ENCODE data around the gene ADGRG1. TPM values are rescaled to one million over a fixed set of nuclear protein-coding genes. Genes with fewer than 3 reads are reported as not detected.

Gene ADGRG1
- total RNA-seq, 1 donor from 2014 or later: 3.9 TPM

DNA sequence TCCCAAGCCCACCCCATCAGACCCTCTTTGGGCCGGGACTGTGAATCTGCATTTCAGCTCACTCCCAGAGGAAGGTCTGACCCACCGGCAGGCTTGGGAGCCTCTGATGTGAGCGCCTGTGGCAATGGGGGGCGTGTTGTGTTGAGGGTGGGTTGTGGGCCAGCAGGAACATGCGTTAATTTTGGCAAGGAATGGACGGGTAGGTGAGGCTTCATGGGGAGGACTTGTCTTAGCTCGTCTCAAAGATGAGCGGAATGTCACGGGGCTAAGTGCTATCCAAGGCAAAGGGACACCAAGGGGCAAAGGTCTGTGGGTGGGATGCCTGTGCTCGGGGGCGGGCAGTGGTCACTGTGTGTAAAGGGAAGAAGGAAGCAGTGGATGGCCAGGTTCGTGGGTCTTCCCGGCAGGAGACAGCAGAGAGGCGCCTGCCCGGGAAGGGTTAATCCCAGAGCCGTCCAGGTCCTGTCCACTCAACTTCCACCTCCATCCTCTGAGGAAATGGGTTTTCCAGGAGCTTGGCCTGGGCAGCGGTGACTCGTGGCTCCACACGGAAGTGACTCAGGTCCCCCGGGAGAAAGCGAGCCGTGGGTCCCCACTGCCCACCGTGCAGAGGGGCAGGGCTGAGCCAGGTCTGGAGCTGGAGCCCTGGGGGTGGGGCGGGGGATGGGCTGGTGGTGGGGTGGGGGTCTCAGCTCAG lies 17.4 kb downstream of the ADGRG1 start:
- intact Hi-C loops (cut with micrococcal nuclease): no loop called here

DNA sequence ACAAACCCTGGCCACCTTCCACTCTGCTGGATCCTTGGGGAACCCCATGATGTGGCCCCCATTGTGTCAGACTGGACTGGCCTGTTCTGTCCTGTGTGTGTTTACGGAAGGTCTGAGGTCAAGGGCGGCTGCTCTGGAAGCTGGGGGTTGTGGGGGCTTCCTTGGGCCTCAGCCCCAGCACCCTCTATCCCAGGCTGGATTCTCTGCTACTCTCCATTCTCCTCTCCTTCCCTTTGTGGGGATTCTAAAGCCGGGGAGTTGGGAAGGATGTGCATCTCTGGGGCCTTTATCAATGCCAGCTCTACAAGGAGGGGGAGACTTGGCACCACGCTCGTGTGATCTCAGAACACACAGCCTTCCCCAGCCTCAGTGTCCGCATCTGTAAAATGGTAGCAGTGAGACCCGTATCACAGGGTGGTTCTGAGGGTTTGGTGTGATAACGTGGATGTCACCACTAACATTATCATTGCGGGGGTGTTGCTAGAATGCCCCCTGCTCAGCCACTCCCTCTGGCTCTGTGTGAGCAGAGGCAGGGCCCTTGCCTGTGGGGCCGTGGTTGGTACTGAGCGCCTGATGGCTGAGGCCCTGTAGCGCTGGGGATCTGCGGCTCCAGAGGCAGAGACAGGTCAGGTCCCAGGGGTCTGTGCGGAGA lies 18.1 kb downstream of the ADGRG1 start:
- intact Hi-C loops (cut with micrococcal nuclease): no loop called here

DNA sequence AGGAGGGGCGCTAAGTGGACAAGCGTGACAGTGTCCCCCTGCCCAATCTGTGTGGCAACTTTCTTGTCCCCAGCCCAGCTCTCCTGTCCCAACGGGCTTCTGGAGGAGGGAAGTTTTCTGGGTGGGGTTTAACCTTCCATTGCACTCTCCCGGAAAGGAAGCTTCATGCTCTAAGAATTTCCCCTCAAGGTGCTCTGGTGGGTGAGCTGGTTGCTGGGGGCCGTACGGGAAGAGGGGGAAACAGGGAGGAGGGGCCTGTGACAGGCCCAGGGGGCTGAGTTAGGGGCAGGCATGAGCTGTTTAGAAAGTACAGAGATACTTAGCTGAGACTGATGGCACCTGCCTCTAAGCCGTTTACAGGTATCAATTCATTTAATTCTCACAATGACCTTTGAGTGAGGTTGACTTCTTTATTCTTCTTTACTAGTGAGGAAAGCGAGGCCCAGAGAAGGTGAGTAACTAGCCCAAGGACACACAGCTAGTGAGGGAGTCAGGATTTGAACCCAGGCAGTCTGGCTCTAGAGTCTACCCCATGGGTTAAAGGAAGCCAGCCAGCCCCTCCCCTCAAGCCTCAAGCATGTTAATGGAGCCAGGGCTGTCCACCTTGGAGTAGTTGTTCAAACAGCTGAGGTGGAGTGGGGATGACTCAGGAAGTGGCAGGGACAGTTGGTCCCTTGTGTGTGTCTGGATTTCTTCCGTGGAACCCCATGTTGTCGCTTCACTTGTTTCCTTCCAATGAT lies 18.9 kb downstream of the ADGRG1 start:
- intact Hi-C loops (cut with micrococcal nuclease): no loop called here

DNA sequence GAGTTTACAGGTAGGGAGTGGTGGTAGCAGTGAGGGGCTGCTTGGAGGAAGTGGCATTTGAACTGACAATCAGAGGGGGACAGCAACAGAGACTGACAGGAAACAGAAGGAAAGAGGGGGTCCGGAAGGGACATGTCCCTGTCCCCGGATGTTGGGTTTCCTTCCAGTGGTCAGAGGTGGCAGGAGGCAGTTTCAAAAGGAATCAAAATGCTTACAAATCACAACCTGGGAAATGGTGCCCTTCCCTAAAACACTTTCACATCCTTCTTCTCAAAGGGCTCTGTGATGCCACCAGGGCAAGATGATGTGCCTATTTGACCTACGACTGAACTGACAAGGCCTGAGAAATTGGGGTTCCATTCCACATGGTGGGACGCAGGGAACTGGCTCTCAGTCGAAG lies 19.7 kb downstream of the ADGRG1 start:
- intact Hi-C loops (cut with micrococcal nuclease): loop anchor here (2.0 kb wide), 2 partner anchors 229 to 351 kb away; no protein-coding TSS in a partner anchor

DNA sequence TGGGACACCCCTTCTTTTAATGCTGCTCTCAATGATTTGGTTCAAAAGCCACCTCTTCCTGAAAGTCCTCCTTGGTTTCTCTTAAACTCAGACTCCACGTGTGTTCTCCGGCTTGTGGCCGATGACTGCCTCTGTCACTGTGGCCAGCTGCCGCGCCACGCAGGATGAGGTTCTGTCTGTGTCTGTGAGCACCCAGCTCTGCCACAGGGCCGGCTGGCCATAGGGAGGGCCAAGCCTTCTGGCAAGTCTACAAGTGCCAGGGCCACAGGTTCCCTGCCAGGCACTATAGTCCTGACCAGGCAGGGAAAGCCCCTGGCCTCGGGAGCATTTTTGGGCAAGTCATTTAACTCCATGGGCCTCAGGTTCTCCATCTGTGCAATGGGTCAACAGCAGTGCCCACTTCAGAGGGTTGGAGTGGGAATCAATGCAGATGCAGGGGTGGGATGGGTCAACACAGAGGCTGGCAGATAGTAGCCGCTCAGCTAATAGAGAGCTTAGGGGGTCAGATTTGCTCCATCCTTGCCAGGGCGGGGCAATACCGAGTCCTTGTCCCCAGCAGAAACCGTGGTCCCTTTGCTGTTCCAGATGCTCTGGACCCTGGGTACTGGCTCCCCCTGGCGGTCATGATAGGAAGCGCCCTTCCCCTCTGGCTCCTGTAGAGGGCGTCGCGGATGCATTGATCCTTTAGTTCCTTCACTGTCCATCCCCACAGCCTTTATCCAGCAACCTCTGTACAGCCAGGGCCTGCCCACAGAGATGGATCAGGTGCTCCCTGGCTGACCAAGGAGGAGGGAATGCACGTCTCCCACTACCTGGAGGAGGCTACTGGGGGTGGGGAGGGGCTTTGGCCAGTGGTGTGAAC lies 20.4 kb downstream of the ADGRG1 start:
- intact Hi-C loops (cut with micrococcal nuclease): loop anchor here (1.0 to 2.0 kb wide), 10 partner anchors 40 to 350 kb away; partner anchors contain the start of gene KATNB1

DNA sequence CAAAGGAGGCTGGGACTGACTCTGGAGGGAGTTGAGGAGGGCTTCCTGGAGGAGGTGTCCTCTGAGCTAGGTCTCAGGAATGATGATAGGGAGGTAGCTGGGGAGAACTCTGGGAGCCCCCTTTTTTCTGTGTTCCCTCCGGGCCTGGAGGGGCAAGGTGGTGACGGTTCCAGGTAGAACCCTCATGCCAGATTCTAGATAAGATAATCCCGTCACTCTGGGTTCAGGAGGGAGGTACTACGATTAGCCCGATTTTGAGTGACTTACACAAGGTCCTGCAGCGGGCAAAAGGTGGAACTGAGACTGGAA lies 21.0 kb downstream of the ADGRG1 start:
- intact Hi-C loops (cut with micrococcal nuclease): loop anchor here (1.0 to 2.0 kb wide), 10 partner anchors 40 to 349 kb away; partner anchors contain the start of gene KATNB1

DNA sequence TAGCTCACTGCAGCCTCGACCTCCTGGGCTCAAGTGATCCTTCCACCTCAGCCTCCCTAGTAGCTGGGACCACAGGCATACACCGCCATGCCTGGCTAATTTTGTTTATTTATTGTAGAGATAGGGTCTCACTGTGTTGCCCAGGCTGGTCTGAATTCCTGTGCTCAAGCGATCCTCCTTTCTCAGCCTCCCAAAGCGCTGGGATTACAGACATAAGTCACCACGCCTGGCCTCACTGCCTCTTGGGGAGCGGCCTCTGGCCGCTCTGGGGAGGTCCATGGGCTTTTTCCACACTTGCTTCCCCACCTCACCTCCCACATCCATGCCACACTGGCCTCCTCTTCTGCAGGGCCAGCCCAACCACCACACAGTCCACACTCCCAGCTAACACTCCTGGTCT lies 21.4 kb downstream of the ADGRG1 start:
- intact Hi-C loops (cut with micrococcal nuclease): loop anchor here (1.0 to 2.0 kb wide), 10 partner anchors 41 to 350 kb away; partner anchors contain the start of gene KATNB1

DNA sequence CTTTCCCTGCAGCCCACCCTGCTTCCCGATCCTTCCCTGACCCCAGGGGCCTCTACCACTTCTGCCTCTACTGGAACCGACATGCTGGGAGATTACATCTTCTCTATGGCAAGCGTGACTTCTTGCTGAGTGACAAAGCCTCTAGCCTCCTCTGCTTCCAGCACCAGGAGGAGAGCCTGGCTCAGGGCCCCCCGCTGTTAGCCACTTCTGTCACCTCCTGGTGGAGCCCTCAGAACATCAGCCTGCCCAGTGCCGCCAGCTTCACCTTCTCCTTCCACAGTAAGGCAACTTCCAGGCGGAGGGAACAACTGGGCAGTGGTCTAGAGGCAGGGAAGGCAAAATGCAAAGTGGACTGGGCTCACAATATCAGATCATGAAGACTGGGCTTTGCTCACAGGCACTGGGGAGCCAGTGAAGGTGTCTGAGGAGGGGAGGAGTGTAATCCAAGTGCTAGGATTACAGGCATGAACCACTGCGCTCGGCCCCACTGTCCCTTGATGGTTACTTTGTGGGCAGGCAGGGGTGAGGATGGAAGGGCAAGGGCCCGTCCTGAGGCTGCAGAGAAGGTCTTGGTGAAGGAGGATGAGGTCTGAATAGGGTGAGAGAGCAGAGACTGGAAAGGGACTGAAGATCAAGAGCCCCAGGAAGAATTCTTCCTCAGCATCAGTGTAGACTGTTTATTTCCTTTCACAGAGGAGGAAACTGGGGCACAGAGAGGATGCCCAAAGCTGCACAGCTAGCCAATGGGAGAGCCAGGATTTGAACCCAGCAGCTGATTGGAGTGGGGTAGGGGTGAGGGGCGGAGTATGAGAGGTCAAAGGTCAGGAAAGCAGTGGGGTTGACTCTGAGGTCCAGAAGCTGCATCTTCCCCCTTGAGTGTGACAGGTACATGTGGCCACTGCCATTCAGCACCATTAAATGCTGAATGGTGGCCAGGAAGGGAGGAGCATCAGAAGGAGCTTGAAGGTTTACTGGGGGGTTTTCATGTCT lies 23.2 kb downstream of the ADGRG1 start:
- intact Hi-C loops (cut with micrococcal nuclease): no loop called here

DNA sequence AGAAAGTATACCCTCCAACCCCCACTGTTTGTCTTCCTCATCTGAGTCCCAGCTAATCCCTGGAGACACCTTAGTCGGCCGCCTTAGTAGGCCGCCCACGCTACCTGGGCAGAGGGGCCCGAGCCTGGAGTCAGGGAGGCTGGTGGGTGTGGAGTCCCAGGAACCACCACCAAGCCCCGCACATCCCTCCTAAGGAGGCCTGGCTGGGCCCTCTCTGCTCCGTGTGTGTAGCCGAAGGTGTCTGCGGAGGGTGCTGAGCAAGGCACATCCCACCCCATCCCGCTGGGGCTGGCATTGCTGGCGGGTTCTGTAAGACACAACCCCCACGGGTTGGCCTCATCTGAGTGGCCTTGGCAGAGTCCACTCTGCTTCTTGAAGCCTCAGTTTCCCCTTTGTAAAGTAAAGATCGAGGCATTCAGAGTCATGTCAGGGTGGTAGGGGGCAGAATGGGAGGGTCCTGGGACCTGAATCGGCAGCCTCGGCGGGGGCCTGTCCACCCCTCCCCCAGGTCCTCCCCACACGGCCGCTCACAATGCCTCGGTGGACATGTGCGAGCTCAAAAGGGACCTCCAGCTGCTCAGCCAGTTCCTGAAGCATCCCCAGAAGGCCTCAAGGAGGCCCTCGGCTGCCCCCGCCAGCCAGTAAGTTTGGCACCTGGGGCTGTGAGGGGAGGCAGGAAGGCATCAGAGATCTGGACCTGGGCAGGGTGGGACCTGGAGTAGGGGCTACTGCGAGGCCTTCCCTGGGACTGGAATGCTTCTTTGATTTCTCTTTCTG lies 24.5 kb downstream of the ADGRG1 start:
- intact Hi-C loops (cut with micrococcal nuclease): no loop called here

DNA sequence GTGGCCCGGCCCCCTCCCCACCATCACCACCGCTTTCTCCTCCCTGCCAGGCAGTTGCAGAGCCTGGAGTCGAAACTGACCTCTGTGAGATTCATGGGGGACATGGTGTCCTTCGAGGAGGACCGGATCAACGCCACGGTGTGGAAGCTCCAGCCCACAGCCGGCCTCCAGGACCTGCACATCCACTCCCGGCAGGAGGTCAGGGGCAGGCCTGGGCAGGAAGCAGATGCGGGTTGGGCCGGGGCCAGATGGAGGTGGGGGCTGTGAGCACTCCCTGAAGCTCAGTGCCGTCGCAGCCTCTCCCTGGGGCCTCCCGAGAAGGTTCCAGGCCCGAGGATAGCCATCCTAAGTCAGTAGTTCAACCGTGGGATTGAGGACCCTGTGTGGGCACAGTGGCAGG lies 25.5 kb downstream of the ADGRG1 start:
- intact Hi-C loops (cut with micrococcal nuclease): no loop called here

DNA sequence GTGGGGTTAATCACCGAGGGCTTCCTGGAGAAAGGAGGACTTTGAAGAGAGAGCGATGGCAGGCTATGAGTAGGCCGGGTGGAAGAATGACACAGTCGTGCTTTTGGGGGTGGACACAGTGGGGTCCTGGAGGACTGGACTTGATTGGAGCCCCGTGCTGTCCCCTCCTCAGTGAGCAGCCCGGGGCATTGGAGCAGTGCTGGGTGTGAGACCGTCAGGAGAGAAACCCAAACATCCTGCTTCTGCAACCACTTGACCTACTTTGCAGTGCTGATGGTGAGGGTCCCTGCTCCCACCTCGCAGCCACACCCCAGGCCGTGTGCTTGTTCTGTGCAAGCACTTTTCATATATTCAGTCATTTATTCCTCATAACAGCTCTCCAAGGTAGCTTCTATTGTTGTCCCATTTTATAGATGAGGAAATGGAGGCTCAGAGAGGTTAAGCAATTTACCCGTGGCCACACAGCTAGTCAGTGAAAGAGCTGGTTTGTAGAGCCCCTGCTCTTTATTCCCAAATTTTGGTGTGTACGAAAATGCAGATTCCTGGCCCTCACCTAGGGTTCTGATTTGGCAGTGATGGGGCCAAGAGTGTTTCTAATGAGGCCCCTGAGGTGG lies 28.0 kb downstream of the ADGRG1 start:
- intact Hi-C loops (cut with micrococcal nuclease): no loop called here

DNA sequence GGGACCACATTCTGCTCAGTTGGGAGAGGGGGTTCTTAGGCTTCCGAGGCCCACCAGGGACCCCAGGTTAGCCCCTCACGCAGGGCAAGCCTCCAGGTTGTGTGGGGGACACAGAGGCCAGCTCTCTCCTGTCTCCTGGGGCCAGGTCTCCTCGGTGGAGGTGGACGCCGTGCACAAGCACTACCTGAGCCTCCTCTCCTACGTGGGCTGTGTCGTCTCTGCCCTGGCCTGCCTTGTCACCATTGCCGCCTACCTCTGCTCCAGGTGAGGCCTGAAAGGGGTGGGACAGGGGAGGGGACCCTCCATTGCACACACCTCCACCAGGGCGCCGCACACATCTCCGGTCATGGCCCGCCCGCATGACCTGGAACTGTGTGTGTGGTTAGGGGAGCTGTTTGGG lies 28.8 kb downstream of the ADGRG1 start:
- intact Hi-C loops (cut with micrococcal nuclease): no loop called here

DNA sequence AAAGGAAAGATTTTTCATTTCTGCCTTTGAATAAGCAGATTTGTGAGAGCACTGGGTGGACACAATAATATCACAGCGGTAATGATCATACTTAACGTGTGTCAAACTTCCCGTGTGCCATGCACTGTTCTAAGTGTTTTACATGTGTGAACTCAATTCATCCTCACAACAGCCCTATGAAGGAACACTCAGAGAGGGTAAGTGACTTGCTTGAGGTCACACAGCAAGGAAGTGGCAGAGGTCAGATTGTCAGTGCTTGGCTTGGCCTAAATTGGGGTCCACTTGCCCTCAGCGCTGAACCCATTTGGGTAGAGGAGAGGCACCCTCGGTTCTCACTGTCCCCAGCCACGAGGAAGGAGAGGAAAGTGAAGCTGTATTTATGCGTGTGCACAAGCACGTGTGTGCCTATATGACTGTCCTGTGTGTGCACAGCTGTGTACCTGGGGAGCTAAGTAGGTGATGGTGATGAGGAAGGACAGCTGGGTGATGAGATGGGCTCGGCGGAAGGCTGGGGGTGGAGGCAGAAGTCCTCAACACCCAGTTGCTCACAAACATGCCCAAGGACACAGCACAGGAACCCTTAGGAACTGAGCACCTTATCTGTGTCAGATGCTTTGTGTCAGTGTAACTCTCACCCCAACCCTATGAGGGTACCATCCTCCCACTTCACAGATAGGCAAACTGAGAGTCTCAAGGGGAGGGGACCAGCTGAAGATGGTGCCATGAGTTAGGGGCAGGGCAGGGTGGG lies 29.9 kb downstream of the ADGRG1 start:
- intact Hi-C loops (cut with micrococcal nuclease): no loop called here

DNA sequence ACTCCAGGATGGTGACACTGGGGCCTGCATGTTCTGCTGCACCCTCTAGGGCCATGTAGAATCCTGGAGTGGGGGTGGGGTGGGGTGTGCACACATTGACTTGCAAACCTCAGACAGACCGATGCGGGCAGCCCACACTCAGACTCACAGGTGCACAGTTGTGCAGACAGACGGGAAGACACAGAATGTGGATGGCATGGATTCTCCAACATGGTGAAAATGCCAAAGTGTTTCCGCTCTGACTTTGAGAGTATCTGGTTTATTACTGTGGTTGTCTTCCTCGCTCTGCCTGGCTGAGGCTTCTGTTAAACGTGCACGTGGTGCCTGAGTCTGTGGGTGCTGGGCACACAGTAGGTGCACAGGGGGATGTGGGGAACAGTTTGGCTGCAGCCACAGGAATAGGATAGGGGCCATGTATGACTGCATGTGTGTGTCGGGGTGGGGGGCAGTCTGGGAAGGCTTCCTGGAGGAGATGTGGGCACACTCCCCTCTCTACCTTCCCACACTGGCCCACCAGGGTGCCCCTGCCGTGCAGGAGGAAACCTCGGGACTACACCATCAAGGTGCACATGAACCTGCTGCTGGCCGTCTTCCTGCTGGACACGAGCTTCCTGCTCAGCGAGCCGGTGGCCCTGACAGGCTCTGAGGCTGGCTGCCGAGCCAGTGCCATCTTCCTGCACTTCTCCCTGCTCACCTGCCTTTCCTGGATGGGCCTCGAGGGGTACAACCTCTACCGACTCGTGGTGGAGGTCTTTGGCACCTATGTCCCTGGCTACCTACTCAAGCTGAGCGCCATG lies 30.6 kb downstream of the ADGRG1 start:
- intact Hi-C loops (cut with micrococcal nuclease): no loop called here

DNA sequence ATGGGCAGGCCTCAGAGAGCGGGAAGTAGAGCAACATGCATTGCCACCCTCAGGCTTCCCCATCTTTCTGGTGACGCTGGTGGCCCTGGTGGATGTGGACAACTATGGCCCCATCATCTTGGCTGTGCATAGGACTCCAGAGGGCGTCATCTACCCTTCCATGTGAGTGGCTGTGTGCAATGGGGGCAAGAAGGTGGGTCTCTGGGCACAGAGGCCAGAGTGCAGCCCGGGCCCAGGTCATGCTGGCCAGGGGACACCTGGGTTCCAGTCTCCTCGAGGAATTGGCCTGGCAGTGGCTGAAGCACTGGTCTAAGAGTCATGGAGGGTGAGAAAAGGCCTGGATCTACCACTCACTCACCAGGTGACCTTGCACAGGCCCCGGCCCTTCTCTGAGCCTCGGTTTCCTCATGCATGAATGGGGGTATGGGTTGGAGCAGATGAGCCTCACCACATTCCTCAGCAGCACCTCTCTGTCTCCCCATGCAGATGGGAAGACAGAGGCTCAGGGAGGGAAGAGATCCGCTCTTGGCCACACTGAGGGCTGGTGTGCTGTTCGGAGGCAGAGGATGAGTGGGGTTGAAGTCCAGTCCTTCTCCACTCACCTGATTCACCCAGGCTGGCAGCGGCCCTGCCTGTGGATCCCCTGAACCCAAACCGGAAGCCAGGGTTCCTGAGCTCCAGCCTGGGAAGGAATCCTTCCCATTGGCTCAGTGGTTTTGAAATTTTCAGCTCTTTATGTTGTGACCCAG lies 32.5 kb downstream of the ADGRG1 start:
- intact Hi-C loops (cut with micrococcal nuclease): no loop called here

DNA sequence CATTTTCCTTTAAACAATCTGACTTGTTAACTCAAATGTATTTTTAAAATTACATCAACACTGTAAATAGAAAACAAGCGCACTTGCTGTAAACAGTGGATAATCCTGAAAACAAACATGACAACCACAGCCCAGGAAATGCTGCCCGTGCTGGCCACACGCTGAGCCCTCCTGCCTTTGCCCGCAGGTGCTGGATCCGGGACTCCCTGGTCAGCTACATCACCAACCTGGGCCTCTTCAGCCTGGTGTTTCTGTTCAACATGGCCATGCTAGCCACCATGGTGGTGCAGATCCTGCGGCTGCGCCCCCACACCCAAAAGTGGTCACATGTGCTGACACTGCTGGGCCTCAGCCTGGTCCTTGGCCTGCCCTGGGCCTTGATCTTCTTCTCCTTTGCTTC lies 33.1 kb downstream of the ADGRG1 start:
- intact Hi-C loops (cut with micrococcal nuclease): no loop called here
